ENCODE data around the gene KLHL6.
"Not testable (repeated sequence)": the region's sequence is repeated elsewhere in the genome, so short reads cannot be mapped to it uniquely, and the experiment has no call there.

The KLHL6 gene

GRCh38 chr3:183484431-183485075, 71.0 kb downstream of the KLHL6 start:
- no peak for DNase-seq

GRCh38 chr3:183481582-183481981, 73.9 kb downstream of the KLHL6 start:
- DNase-seq = no peak

GRCh38 chr3:183478501-183478900, 77.0 kb downstream of the KLHL6 start:
- DNase-seq = no peak

- no peak for DNase-seq
These were observed 77.6 kb downstream of the KLHL6 start for GRCh38 chr3:183477801-183478456.

GRCh38 chr3:183475764-183476162, 79.7 kb downstream of the KLHL6 start:
- not testable (repeated sequence) for DNase-seq

GRCh38 chr3:183475016-183475763, 80.3 kb downstream of the KLHL6 start:
- DNase-seq = no peak

- DNase-seq = no peak
These were observed 81.5 kb downstream of the KLHL6 start for GRCh38 chr3:183473969-183474368.

- no peak for DNase-seq
These were observed 83.4 kb downstream of the KLHL6 start for GRCh38 chr3:183472155-183472554.

- DNase-seq = no peak
These were observed 87.1 kb downstream of the KLHL6 start for GRCh38 chr3:183468424-183468823.

GRCh38 chr3:183466575-183466974, 88.9 kb downstream of the KLHL6 start:
- no peak for DNase-seq

GRCh38 chr3:183465710-183466109, 89.8 kb downstream of the KLHL6 start:
- not testable (repeated sequence) for DNase-seq

GRCh38 chr3:183464480-183464879, 91.0 kb downstream of the KLHL6 start:
- no peak for DNase-seq

GRCh38 chr3:183460081-183461055, 95.1 kb downstream of the KLHL6 start:
- DNase-seq = no peak

- peak in 1 of 2 experiments; percentile 43 for DNase-seq
These were observed 100.4 kb downstream of the KLHL6 start for GRCh38 chr3:183455089-183455488.

GRCh38 chr3:183454064-183454463, 101.4 kb downstream of the KLHL6 start:
- no peak for DNase-seq

- DNase-seq = no peak
These were observed 105.7 kb downstream of the KLHL6 start for GRCh38 chr3:183449791-183450190.

GRCh38 chr3:183449391-183449790, 106.1 kb downstream of the KLHL6 start:
- no peak for DNase-seq

GRCh38 chr3:183448369-183449128, 107.0 kb downstream of the KLHL6 start:
- DNase-seq = no peak

- DNase-seq = peak; percentile 94
These were observed 108.1 kb downstream of the KLHL6 start for GRCh38 chr3:183447206-183448001.

- DNase-seq = no peak
These were observed 108.7 kb downstream of the KLHL6 start for GRCh38 chr3:183446838-183447205.

- no peak for DNase-seq
These were observed 110.8 kb downstream of the KLHL6 start for GRCh38 chr3:183444748-183445147.
